SH-SY5Y (cell line): ENCODE measurements around the gene PHF10.

Source experiments
- GATA2 ChIP-seq: IDR thresholded peaks from 2 replicates; pipeline ENCODE4 v1.6.1; 2011; ENCODE audit warnings: mild to moderate bottlenecking, low read depth, low read length
- GATA3 ChIP-seq: IDR thresholded peaks from 2 replicates; pipeline ENCODE4 v1.6.1; 2011; ENCODE audit warnings: low read depth, mild to moderate bottlenecking, low read length, moderate library complexity

DNA sequence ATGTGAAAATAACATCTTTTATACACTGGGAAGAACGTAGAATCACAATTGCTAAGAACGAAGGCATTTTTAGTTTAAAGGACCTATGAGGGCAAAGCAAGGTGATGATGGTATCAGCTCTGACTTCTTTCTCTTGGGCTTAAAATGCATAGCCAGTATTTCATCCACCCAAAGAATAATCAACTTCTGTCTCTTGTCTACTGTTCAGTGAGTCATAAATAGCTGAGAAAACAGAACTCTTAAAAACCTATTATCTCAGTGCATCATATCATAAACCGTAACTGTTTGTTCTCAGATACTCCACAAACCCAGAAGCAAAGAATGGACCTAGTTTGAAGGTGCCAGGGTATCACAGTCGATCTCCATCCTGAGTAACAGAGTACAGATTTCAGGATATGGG, 5.2 kb downstream of the PHF10 start:
- TF ChIP-seq GATA3 = no peak
- TF ChIP-seq GATA2 = no peak
